Raji (cell line): ENCODE results near the gene MS4A15.

Experiments used
- POLR2A ChIP-seq: IDR thresholded peaks from 2 replicates; pipeline ENCODE4 v1.6.1; 2011; ENCODE audit warnings: low read depth, low read length, control low read depth; ENCODE audit not compliant: insufficient read depth

MS4A15 gene

GRCh38 chr11:60809249-60809648 lies 52.6 kb downstream of the MS4A15 start:
- no peak for TF ChIP-seq POLR2A

DNA sequence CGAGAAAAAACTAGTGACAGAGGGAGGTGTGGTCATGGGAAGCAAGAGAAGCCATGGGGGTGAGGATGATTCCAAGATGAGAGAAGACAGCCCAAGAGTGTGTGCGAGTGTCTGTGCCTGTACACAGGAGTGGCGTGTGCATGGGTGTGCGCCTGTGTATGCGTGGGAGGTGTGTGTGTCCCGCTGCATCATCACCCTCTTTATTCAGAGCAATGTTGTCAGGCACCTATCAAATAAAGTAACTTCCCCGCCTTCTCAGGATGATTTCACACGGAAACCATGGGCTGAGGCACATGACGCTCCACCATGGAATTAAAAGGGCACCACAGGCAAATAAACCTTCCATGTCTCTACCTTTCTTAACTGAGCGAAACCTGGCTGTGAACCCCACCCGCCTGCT lies 53.0 kb downstream of the MS4A15 start:
- TF ChIP-seq POLR2A: no peak

DNA sequence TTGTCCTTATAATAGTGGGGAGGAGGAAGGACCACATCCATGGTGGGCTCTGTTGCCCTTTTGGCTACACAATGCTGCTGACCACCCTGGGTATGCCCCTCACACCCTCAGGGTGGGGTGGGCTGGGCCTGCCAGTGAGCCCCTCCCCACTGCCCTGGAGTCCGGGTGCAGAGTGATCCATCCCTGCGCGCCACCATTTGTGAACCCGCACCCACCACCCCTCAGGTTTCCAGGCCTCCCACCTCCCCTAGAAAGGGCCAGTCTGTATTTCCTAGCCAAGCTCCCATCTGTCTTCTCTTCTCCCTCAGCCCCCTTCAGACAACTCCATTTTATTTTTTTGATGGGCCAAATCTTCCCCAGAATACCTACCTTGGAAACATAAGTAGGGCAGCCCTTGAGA lies 53.5 kb downstream of the MS4A15 start:
- no peak for TF ChIP-seq POLR2A

- TF ChIP-seq POLR2A: no peak
Observed at GRCh38 chr11:60810569-60810968, 53.9 kb downstream of the MS4A15 start.

- no peak for TF ChIP-seq POLR2A
Observed at GRCh38 chr11:60813324-60813723, 56.7 kb downstream of the MS4A15 start.

- no peak for TF ChIP-seq POLR2A
Observed at GRCh38 chr11:60814112-60814511, 57.4 kb downstream of the MS4A15 start.

DNA sequence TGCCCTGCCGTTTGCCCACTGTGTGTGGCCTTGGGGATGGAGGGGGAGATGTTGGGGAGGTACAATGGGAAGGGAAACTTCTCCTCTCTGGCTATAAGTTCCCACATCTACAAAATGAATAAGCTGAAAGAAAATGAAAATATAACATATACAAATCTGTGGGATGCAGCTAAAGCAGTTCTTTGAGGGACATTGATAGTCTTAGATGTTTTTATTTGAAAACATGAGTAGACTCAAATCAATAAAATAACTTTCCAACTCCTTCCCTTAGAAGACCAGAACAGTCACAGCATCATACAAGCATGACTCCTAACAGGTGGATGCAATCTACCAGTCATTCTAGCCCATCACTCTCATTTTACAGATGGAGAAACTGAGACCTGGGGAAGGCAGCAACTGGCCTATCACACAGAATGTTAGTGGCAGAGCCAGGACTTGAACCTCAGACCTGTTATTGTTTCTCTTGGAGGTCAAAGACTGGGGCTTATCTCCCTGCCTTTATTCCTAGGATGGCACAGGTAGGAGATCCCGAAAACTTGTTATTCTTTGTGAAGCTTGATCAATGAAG lies 60.0 kb downstream of the MS4A15 start:
- TF ChIP-seq POLR2A: no peak

GRCh38 chr11:60818057-60818456 lies 61.4 kb downstream of the MS4A15 start:
- TF ChIP-seq POLR2A: no peak

DNA sequence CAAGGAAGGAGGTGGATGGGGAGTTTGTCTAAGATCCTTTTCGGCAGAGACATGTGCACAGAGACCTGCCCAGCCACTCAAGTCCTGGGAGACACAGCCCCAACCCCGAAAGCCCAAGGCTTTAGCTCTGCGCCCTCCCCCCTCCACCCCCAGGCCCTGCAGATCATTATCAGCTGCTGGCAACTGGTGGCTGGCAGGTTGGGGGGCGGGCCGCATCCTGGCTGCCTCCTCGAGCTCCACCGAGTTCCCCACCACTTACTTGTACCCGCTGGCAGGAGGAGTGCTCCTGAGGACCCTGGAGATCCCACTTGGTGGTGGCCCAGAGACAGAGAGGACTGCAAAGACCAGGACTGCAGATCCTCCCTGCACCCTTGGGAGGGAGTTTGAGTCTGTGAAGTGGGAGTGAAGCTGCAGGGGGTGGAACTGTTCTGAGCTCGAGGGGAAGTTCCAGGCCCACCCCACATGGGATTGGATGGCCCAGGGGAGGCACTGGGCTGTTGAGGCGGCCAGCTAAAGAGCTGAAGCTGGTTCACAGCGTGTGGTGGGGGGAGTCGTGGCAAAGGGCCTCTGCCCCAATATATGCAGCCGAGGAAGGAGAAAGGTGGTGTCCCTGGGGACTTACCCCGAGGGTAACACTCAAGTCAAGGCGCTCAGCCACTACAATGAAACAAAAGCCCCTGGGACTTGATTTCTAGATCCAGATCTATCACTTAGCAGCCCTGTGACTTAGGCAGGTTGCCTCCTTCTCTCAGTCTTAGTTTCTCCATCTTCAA lies 65.3 kb downstream of the MS4A15 start:
- no peak for TF ChIP-seq POLR2A

GRCh38 chr11:60825118-60825517 lies 68.5 kb downstream of the MS4A15 start:
- TF ChIP-seq POLR2A: no peak

DNA sequence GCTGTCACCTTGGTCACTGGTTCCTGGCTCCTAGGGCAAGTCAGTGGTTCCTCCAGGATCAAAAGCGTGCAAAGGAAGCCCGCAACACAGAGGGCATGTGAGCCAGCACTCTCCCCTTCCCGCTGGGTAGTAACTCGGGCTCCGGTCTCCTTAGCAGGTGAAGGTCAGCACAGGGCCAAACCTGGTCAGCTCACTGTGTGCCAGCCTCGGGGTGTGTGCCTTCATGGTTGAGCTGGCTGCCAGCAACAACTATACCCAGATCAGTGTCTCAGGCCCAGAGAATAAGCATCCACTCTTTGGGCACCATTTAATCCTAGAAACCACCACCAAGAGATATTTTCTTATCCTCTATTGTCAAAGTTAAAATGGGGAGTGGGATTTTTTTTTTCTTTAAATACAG lies 69.1 kb downstream of the MS4A15 start:
- TF ChIP-seq POLR2A: no peak
